PC-9 (cell line): Measurements from ENCODE around the gene CIT.

Experiments
- CTCF ChIP-seq: fragments of 200-600 bp; sonication (generic); conservative IDR thresholded peaks from 2 replicates; pipeline ENCODE4 v1.6.1; 2017; ENCODE audit warnings: mixed run types, antibody characterized with exemption, mild to moderate bottlenecking, moderate library complexity
- EZH2 ChIP-seq: fragments of 200-600 bp; sonication (generic); IDR thresholded peaks from 2 replicates; pipeline ENCODE4 v1.8.0; 2017; ENCODE audit warnings: antibody characterized with exemption, low read depth

- TF ChIP-seq CTCF (no peak), EZH2 (no peak)
These were observed 201.1 kb downstream of the CIT start for GRCh38 chr12:119676022-119676421.
